ENCODE measurements around the gene TFAP2B.
A peak's percentile ranks its signal among the peaks of the same experiment; 100 is the strongest.

TFAP2B gene

DNA sequence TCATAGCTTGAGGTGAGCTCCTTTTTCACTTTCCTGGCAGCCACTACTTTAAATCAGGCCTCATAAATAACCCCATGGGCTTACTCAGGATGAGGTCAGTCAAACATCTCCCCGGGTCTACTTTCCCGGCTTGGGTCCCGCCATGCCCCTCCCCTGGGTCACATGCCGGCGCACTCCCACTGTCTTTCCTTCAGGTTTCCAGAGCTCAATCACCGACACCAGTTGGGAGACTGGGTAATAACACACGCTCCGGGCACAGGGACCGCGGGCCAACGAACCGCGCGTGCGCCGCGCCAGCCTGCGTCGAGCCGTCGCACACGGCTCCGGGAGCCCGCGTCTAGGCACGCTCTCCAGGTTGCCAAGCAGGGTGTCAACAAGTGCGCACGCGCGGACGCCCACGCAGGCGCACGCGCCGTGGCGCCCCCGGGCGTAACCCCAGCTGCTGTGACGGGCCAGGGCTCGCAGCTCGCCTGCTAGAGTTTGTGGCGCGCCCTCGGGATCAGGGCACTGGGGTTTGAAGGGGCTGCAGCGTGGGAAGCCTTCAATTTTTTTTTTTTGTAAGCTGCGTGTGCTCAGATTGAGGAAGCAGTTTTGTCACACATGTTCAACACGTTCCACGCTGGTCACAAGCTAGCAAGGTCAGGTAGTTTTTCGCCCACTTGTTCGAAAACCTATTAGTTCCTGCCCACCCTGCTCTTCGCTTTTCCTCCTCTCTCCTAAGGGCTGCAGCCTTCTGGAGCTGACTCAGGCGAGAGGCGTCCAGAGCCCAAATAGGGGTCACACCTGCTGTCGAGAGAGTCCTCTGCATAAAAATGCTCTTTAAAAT, 31.8 kb downstream of the TFAP2B start:
- H3K4me1 Mint-ChIP-seq: peaks cover 2% of the 10 kb centered on the region
- H3K9me3 Mint-ChIP-seq: peaks cover 0 to 11% of the 10 kb centered on the region in 2 donors
- H3K27ac Mint-ChIP-seq: peak overlapping the region in 1 of 2 donors; percentile 44
- DNase-seq (no peak), ATAC-seq (no peak)
- H3K27me3 Mint-ChIP-seq: peaks cover 87% of the 10 kb centered on the region
- no peak overlapping the region for H3K4me3 Mint-ChIP-seq

- no peak for ATAC-seq
- Mint-ChIP-seq H3K4me3 (no peak overlapping the region), H3K27me3 (peaks cover 79% of the 10 kb centered on the region), H3K27ac (no peak overlapping the region), H3K9me3 (peaks cover 0 to 7% of the 10 kb centered on the region in 2 donors), H3K4me1 (no peaks in the 10 kb centered on the region)
- DNase-seq: no peak
Measured at GRCh38 chr6:50851049-50851845, 32.6 kb downstream of the TFAP2B start.

- H3K4me3 Mint-ChIP-seq: no peak overlapping the region
- no peak for ATAC-seq
Measured at GRCh38 chr6:50853939-50854338, 35.3 kb downstream of the TFAP2B start.

DNA sequence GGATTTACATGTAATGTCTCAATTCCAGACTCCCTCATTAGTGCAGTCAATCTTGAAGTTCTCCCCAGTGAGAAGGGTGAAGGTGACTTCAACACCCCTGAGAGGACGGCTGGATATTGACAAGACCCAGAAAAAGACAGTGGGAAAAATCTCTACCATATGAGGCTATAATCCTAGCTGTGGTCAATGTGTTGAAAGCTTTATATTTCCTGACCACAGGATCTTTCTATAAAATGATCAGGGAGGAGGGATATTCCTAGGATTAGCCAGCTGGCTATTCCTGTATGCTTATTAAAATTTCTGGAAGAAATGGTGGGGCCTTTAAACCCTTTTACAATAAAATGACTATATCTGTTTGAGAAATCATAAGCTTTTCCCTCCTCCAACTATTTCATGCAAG, 43.0 kb downstream of the TFAP2B start:
- H3K9me3 Mint-ChIP-seq: no peaks in the 10 kb centered on the region
- H3K27me3 Mint-ChIP-seq: no peaks in the 10 kb centered on the region
- no peak overlapping the region for H3K27ac Mint-ChIP-seq
- no peaks in the 10 kb centered on the region for H3K4me1 Mint-ChIP-seq
- H3K4me3 Mint-ChIP-seq: no peak overlapping the region
- DNase-seq (no peak), ATAC-seq (no peak)

More at GRCh38 chr6:50853939-50854338, 35.3 kb downstream of the TFAP2B start:
- Mint-ChIP-seq H3K9me3 (no peaks in the 10 kb centered on the region), H3K27ac (no peak overlapping the region), H3K4me1 (no peaks in the 10 kb centered on the region), H3K27me3 (peaks cover 52% of the 10 kb centered on the region)
- DNase-seq: no peak

- H3K9me3 Mint-ChIP-seq: no peaks in the 10 kb centered on the region
- no peaks in the 10 kb centered on the region for H3K4me1 Mint-ChIP-seq
- no peaks in the 10 kb centered on the region for H3K27me3 Mint-ChIP-seq
- ATAC-seq (no peak), DNase-seq (no peak)
- H3K27ac Mint-ChIP-seq: no peak overlapping the region
- no peak overlapping the region for H3K4me3 Mint-ChIP-seq
Measured at GRCh38 chr6:50862176-50862575, 43.5 kb downstream of the TFAP2B start.

DNA sequence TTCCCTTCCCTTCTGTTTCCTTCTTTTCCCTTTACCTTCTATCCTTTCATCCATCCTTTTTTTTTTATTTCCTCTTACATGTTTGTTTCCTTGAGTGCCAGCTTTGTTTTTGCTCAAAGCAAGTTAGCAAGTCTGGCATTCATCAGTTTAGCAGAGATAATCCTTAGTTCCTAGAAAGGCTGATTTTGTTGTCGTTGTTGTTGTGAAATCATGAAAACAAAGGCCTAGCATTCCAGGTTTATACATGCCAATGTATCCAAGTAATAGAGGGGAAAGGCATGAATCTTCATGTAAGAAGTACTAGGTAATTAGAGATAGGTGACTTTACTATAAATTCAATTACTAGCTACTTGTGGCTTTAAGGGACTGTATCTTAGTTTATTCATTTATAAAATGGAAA, 45.9 kb downstream of the TFAP2B start:
- no peak overlapping the region for H3K27ac Mint-ChIP-seq
- H3K4me3 Mint-ChIP-seq: no peak overlapping the region
- H3K27me3 Mint-ChIP-seq: no peaks in the 10 kb centered on the region
- DNase-seq (no peak), ATAC-seq (no peak)
- no peaks in the 10 kb centered on the region for H3K9me3 Mint-ChIP-seq
- H3K4me1 Mint-ChIP-seq: no peaks in the 10 kb centered on the region

- H3K4me3 Mint-ChIP-seq: no peak overlapping the region
- no peak overlapping the region for H3K27ac Mint-ChIP-seq
- ATAC-seq (no peak), DNase-seq (no peak)
- H3K9me3 Mint-ChIP-seq: no peaks in the 10 kb centered on the region
- H3K4me1 Mint-ChIP-seq: no peaks in the 10 kb centered on the region
- no peaks in the 10 kb centered on the region for H3K27me3 Mint-ChIP-seq
Measured at GRCh38 chr6:50868466-50868865, 49.8 kb downstream of the TFAP2B start.

DNA sequence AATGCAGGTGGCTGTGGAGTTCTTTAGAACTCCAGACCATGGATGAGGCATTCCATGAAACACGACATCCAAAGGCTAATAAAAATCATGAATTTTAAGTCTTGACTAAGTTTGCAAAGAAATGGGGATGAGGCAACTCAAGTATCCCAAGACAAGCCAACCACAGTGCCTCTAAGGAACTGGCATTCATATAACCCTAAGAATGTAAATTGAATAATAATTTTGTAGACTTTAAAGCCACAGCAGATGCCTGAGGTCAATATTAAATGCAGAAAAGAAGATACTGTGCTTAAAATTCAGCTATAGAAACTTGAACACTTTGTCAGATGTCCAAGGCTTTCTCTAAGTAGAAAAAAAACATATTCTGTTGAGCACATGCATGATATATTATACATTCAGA, 54.5 kb downstream of the TFAP2B start:
- ATAC-seq: no peak
- H3K9me3 Mint-ChIP-seq: no peaks in the 10 kb centered on the region
- no peaks in the 10 kb centered on the region for H3K27me3 Mint-ChIP-seq
- no peak for DNase-seq
- H3K4me1 Mint-ChIP-seq: no peaks in the 10 kb centered on the region
- H3K4me3 Mint-ChIP-seq: no peak overlapping the region
- no peak overlapping the region for H3K27ac Mint-ChIP-seq

DNA sequence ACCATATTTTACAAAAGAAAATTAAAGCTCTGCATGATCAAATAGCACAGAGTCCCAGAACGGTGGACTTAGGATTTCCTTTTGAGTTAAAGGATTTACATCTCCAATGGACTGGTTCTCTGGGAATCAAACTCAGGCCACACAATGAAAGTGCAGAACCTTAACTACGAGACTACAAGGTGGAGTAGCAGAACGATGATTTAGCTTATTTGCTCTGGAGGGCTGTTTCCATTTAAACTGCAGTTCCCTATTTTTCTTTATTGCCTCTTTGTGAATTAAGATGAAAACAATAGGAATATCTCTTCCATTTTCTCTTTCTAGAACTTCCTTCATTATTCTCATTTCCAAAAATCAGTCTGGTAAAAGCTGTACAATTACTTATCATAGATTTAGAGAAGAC, 65.7 kb downstream of the TFAP2B start:
- peaks cover 0 to 4% of the 10 kb centered on the region in 2 donors for H3K9me3 Mint-ChIP-seq
- H3K27ac Mint-ChIP-seq: no peak overlapping the region
- H3K27me3 Mint-ChIP-seq: no peaks in the 10 kb centered on the region
- ATAC-seq (no peak), DNase-seq (no peak)
- H3K4me3 Mint-ChIP-seq: no peak overlapping the region
- H3K4me1 Mint-ChIP-seq: no peaks in the 10 kb centered on the region

GRCh38 chr6:50887112-50887511, 68.4 kb downstream of the TFAP2B start:
- Mint-ChIP-seq H3K4me1 (no peaks in the 10 kb centered on the region), H3K27ac (no peak overlapping the region), H3K27me3 (no peaks in the 10 kb centered on the region), H3K4me3 (no peak overlapping the region), H3K9me3 (peaks cover 0 to 4% of the 10 kb centered on the region in 2 donors)
- no peak for ATAC-seq
- DNase-seq: no peak

DNA sequence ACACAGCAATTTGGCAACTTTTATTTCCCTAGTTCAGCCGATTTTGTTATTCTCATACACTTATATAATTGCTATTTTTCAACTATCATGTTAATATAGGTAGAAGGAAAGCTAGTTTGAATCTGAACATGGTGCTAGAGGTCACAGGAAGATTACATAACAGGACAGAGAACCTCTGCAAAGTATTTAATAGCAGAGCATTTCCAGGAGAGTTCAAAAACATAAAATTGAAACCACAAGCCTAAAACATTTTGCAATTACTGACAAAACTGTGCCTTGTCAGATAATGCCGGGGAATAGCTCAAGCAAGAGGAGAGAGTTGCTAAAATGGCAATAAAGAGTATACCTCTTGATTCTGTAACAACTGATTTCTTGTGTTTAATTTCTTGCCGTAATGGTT, 70.8 kb downstream of the TFAP2B start:
- ATAC-seq (no peak), DNase-seq (no peak)
- Mint-ChIP-seq H3K4me3 (no peak overlapping the region), H3K9me3 (no peaks in the 10 kb centered on the region), H3K27me3 (no peaks in the 10 kb centered on the region), H3K4me1 (no peaks in the 10 kb centered on the region), H3K27ac (no peak overlapping the region)

DNA sequence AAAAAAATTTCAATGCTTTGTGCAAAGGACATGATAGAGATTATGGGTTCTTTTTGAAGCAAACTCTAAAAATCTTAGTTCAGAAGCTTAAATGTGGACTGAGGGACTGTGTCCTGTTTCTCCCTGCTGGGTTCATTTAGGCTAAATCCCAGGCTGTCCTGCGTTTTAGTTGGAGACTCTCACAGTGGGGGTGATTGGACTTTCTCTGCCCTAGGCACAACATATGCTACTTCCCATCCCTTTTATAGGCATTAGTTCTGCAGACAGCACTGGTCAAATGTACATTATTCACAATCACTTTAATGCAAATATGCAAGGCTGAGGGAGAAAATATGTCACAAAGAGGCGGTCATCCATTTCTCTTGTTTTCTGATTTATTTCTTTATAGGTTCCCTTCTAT, 71.3 kb downstream of the TFAP2B start:
- DNase-seq (no peak), ATAC-seq (no peak)
- H3K9me3 Mint-ChIP-seq: no peaks in the 10 kb centered on the region
- H3K27ac Mint-ChIP-seq: no peak overlapping the region
- H3K4me1 Mint-ChIP-seq: no peaks in the 10 kb centered on the region
- no peaks in the 10 kb centered on the region for H3K27me3 Mint-ChIP-seq
- no peak overlapping the region for H3K4me3 Mint-ChIP-seq

DNA sequence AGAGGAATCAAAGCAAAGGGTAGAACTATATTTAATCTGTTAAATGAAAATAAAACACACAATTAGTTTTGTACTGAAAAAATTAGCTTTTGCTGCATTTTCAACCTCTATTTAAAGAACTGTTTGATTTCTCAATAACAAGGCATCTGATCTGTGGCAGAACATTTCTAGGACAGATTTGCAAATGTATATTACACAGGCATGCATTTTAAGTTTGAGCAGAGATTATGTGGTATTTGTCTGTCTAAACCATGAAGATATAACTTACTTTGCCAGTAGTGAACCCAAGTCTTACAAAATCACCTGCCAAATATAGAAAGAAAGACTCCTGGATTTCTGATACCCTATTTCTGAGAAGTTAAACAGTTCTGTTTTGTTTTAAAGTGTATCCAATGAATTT, 71.9 kb downstream of the TFAP2B start:
- no peaks in the 10 kb centered on the region for H3K27me3 Mint-ChIP-seq
- DNase-seq: no peak
- no peak for ATAC-seq
- H3K27ac Mint-ChIP-seq: no peak overlapping the region
- no peaks in the 10 kb centered on the region for H3K9me3 Mint-ChIP-seq
- no peaks in the 10 kb centered on the region for H3K4me1 Mint-ChIP-seq
- no peak overlapping the region for H3K4me3 Mint-ChIP-seq

DNA sequence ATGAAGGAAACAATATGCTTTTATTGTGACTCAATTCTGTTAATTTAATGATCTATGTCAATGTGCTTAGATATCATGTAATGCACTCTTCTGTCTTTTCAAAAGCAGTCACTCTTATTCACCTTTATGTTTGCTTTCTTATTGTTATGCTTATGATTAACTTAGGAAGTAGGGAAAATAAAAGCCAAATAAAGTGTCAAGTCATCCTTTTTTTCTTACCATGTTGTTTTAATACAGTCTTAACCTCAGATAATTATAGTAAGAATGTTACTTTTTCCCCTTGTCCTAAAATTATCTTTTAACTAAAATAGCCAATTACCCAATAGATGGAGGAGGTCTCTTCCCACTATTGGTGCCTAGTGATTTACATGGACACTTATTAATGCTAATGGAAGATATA, 72.6 kb downstream of the TFAP2B start:
- Mint-ChIP-seq H3K9me3 (no peaks in the 10 kb centered on the region), H3K27me3 (no peaks in the 10 kb centered on the region), H3K27ac (no peak overlapping the region), H3K4me1 (no peaks in the 10 kb centered on the region), H3K4me3 (no peak overlapping the region)
- ATAC-seq (no peak), DNase-seq (no peak)
